GM19043 (cell line): ENCODE data around the gene KRTAP10-10.
"Not testable (repeated sequence)": the region's sequence is repeated elsewhere in the genome, so short reads cannot be mapped to it uniquely, and the experiment has no call there.

Source experiments
- ATAC-seq: cut with Tn5 transposase; IDR thresholded peaks from one replicate; pipeline ENCODE4 v1.9.1; 2021; ENCODE audit warnings: low read depth; ENCODE audit not compliant: unreplicated experiment

The KRTAP10-10 gene

DNA sequence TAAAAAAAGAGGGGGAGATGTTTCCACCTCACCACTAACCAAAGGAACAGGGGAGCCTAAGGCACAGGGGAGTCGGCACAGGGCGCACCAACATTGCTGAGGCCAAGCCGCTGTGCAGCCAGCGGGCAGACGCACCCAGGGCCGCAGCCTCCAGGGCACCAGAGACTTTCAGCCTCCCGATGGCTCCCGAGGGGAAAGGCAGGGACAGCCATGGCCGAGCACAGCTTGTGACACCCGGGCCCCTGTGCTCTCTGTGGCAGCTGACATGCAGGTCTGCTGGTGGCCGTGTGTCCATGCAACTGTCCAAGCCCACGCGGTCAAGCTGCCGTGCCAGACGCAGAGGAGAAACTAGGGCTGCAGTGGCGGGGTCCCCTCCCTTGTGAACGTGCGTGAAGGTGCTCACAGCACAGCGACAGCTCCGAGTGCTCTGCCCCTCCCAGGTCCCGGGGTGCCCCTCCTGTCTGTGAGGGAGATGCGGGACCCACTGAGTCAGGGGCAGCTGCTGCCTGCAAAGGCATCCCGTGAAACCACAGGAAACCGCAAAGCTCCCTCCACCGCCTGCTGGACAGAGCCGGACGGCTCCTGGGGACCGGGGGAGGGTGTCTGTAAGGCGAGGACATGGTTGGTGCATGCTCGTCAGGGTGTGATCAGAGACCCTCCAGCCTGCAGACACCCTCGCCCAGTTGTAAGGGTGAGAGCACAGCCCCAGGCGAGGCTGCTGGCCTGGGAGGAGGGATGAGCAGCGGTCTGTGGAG lies 11.6 kb downstream of the KRTAP10-10 start:
- no peak for ATAC-seq

DNA sequence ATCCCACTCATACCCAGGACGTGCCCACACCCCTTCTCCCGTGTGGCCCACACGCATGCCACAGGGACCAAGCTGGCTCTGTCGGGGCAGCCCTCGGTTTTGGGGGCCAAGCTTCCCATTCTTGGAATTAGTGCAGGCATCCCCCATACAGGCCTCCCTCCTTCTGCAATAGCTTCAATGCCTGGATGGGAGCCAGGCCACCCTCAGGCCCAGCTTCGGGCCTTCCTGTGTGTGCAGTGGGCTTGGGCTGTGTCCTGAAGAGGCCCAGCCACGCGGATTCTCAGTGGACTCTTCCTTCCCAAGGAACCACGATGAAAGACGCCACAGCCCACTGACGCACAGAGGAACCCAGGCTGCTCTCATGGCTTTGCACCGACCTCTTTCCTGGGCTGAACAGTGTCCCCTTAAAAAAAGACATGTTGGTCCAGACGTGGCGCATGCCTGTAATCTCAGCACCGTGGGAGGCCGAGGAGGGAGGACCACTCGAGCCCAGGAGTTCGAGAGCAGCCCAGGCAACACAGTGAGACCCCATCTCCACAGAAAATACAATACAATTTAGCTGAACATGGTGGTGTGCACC lies 12.5 kb downstream of the KRTAP10-10 start:
- no peak for ATAC-seq

GRCh38 chr21:44650265-44650972 lies 13.3 kb downstream of the KRTAP10-10 start:
- no peak for ATAC-seq

GRCh38 chr21:44650973-44651675 lies 14.0 kb downstream of the KRTAP10-10 start:
- ATAC-seq, result no peak

DNA sequence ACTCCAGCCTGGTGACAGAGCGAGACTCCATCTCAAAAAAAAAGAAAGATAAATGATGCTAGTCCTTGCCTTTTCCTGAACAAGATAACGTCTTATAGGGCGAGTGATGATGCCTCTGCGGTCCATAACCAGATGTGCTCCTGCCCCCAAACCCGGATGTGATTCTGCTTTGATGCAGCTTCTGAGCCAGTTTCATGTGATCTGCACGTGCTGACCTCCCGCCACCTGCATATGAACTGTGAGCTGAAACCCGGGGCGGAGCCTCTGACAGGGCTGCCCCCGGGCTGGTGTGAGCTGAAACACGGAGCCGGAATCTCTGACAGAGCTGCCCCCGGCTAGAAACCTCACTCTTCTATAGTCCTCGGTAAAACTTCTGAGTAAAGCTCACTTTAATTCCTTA lies 16.0 kb downstream of the KRTAP10-10 start:
- no peak for ATAC-seq

DNA sequence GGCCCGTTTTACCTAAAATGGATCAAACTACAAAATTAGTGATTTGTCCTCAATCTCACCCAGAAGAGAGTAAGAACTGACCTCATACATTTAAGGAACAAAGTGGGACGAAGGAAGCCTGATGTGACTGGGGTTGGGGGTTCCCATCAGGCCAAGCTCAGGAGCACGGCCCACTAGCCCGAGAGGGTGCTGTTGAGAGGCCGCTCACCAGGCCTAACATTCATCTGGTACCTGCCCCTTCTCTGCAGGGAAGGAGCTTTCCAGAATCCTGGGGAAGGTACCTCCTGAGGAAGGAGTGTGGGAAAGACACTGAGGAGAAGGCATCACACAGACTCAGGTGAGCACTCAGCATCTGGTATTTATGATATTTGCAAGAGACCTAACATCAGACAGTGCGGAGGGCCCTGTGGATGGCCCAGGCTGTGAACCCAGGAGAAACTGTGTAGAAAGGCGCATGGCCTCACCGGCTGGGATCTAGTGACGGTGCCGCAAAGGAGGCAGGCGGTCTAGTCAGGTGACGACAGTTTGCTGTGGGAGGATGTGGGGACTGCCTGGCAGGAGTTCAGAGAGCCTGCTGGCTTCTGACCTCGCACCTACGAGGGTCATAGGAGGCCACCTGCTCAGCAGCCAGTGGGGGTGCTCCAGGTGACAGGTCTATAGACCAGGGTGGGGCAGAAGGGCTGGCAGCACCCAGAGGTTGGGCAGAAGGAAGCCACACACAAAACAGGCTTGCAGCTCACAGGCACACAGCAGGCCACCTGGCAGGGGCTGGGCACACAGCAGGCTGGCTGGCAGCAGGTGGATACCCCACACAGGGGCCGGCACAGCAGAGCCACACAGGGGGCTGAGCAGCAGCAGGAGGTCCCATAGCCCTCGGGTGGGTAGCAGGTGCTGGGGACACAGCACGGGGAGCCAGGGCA lies 16.8 kb downstream of the KRTAP10-10 start:
- no peak for ATAC-seq

GRCh38 chr21:44654576-44655175 lies 17.5 kb downstream of the KRTAP10-10 start, which contains the start of gene KRTAP12-4:
Gene KRTAP12-4, minus strand, starts transcription at chr21:44654659. Its CDS starts 45 bp downstream, at chr21:44654614.
- no peak for ATAC-seq

GRCh38 chr21:44656868-44657267 lies 19.7 kb downstream of the KRTAP10-10 start:
- no peak for ATAC-seq

GRCh38 chr21:44657635-44658540 lies 20.7 kb downstream of the KRTAP10-10 start, which contains the start of gene KRTAP12-3:
Gene KRTAP12-3, plus strand, starts transcription at chr21:44657932. Its CDS starts 48 bp downstream, at chr21:44657980.
- no peak for ATAC-seq

GRCh38 chr21:44658541-44658910 lies 21.4 kb downstream of the KRTAP10-10 start:
- no peak for ATAC-seq

DNA sequence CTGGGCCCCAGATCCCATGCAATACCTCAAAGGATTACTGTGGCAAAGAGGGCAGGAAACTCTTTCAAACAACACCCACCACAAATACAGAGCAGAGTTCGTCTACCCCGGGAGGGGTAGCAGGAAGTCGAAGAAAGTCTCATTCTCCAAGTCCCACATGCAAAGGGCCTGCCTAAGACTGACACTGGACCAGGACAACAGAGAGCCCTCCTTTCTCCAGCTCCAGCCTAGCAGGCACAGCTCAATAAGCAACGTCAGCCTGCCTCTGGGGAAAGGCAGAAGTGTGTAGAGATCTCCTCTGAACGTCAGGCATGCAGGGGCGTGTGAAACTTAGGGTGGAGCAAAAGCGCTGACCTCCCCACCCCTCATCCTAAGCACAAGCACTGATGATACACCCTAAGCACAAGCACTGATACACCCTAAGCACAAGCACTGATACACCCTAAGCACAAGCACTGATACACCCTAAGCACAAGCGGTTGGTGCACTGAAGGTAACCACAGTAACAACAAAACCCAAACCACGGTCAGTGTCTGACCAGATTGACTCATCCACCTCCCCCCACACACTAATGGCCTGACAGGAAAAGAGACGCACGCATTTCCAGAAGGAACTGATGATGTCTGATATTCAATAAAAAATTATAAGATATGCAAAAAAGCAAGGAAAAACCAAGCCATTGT lies 21.9 kb downstream of the KRTAP10-10 start:
- ATAC-seq, result no peak

- not testable (repeated sequence) for ATAC-seq
Measured at GRCh38 chr21:44661567-44661966, 24.4 kb downstream of the KRTAP10-10 start.

GRCh38 chr21:44664691-44665090 lies 27.5 kb downstream of the KRTAP10-10 start:
- ATAC-seq, result no peak

DNA sequence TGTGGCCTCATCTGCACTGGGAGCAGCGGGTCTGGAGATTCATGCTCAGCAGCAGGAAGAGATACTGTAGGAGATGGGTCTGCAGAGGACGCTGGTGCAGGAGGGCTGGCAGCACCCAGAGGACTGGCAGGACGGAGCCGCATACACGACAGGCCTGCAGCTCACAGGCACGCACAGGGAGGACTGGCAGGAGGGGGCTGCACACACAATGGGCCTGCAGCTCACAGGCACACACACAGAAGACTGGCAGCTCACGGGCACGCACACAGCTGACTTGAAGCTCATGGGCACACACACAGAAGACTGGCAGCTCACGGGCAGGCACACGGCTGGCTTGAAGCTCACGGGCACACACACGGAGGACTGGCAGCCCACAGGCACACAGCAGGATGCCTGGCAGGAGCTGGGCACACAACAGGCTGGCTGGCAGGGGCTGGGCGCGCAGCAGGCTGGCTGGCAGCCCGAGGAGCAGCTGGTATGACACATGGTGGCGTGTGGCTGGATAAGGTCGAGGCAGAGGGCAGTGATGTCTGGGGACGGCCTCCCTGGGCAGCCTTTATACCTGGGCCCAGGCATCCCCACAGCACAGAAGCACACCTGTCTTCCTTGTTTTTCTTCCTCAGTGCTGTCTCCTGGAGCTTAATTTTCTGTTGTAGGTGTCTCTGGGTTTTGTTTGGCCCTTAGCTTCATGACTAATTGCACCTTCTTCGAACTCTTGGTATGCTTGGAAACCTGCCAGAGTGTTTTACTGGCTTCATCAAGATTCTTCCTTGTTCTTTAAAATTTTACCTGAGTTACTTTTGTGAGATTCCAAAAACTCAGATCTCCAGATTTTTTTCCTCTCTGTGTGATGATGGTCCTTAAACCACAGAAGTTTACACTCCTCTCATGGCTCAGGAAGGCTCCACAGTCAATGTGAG lies 29.5 kb downstream of the KRTAP10-10 start, which contains the start of gene KRTAP12-2:
Gene KRTAP12-2 (minus strand): TSS at position 527 of the 920 bp plus-strand sequence. CDS start 41 bp downstream, at position 486.
- ATAC-seq, result no peak

DNA sequence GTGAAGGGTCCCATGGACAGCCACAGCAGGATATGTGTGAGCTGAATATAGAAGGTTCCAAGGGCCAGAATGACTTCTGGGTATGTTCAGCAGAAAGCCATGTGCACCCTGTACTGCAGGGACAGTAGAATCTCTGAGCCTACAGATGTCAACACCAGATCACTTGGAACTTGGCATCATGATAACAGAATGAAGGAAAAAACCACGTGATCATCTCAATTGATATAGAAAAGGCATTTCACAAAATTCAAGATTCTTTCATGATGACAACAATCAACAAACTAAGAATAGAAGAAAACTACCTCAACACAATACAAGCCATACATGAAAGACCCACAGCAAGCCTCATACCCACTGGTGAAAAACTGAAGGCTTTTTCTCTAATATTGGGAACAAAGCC lies 30.5 kb downstream of the KRTAP10-10 start:
- no peak for ATAC-seq

GRCh38 chr21:44670642-44671432 lies 33.7 kb downstream of the KRTAP10-10 start:
- ATAC-seq, result no peak
